Measurements from ENCODE around the gene CCT7.
"Not testable (repeated sequence)": the region's sequence is repeated elsewhere in the genome, so short reads cannot be mapped to it uniquely, and the experiment has no call there.

The CCT7 gene

DNA sequence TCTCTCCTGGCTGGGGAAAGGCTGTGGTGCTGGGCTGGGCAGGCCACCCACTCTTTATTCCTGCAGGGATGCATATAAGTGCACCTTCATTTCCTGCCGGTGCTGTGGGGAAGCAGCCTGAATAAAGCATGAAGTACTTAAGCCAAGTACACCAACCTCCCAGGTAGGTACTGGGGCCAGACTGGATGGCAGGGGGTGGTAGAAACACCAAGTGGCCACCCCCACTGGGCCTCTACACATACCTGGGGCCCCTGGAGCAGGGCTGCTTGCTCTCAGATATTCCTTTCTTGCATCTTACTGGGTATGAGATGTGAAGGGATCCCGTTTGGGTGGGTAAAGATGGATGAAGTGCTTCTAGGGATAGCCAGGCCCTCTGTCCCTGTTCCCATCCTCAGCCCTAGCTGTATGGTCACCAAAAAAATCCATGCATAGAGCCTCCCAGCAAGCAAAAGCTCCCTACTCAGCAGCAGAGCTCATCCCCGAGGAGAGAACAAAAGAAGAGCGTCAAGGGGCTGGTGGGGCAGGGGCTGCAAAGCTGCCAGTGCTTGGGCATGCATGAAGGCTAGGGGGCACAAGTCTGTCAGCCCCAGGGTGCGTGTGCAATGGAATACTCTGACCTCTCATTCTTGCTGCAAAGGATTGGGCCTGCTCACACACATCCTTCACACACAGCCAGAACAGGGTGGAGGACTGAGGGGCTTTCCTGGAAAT, 22.0 kb downstream of the CCT7 start:
- DNase-seq (ENCODE audit: low read depth) = no peak

DNA sequence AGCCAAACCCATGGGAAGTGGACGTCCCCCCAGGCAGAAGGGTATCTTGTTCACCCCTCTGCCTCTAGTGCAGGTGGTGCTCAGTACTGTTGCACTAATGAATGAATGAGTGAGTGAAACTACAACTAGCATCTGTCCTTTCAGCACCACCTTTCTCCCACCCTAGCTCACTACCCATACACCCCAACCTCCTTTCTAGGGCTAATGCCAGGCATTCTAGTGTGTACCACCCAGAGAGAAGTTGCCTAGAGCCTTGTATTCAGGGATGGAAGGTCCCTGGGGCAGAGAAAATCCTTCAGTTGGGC, 22.5 kb downstream of the CCT7 start:
- no peak for DNase-seq (ENCODE audit: low read depth)

DNA sequence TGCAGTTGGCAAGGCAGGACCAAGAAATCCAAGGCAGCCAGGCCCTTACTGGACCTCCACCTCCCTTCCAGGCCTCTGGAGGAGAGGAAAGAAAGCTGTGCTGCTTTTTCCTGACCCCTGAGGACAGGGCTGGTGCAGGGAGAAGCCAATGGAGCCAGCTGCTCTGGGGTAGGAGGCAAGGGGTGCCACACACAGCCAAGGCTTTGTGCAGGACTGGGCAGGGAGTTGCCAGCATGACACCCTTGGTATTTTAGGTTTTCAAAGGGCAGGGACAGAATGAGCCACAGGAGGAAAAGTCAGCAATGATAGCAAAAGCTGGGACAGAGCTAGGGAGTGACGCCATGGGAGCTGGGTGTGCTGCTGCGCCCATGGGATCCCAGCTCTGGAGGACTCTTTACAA, 22.9 kb downstream of the CCT7 start:
- no peak for DNase-seq (ENCODE audit: low read depth)

DNA sequence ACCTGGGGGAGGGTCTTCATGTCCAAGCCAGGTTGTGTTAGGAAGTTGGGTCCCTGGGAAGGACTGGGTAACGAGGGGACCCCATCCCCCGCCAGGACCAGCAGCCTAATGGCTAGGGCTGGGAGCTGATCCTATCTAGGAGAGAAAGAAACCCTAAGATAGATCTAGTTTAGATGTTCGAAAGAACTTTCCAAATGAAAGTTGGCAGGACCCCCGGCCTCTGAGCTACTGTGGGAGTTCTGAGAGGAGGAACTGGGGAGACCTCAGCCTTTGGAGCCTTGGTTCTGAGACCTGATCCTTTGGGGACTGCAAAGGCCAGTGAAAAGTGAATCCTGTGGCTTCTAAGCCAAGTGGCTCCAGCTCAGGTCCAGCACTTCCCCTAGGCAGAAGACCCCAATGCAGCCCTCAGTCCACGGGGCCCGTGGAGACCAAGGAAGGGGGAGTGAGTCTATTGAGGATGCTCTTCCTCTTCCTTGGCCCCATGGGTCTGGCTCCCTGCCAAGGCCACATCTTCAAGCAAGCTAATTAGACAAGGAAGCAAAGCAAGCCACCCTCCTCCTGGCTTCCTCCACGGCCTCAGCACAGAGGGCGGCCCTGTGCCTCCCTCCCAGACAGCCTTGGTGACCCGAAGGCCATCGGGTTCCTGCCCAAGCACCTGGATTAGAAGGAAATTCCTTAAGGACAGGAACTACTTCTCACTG, 23.5 kb downstream of the CCT7 start:
- DNase-seq (ENCODE audit: low read depth) = no peak

DNA sequence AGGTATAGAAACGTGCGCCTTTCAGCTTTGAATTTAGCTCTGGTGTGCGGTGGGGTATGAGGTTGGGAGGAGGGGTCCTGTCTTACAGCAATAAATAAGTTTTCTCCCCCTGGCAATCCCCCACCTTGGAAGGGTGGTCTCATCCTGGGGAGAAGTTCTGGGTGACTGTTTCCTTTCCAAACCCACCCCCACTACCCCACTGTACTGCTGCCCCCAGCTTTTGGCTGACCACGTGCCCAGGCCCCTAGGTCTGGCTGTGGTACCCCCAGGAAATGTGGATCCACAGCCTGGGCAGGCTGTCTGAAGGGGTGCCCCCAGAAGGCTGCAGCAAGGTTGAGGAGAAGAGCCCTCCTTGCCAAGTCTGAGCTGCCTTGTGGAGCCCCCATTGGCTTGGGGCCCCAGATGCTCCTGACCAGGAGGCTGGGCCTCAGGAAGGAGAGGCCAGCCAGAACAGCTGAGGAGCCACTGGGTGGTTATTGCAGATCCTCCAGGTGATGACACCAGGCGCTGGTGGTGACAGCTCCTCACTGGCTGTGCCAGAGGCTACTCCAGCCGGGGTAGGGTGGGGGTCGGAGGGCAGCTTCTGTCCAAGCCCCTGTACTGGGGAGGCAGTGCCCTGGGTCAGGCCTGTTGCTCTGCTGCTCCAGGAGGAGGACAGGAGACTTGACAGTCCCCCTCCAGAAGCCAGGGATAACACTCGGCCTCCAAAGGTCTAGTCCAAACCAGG, 24.2 kb downstream of the CCT7 start:
- no peak for DNase-seq (ENCODE audit: low read depth)

DNA sequence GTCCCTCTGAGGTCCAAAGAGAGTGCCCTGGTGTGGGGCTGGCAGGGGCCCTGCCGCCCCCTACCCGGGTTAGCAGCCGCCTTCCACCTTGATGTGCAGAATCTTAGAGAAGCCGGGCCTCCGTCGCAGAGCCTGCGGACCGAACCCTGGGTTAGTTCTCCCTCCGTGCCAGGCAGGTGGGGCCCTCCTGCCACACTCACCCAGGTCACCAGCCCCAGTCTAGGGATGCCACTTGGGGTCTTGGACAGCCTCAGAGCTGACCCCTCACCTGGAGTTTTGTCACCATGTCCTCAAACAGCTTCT, 24.8 kb downstream of the CCT7 start:
- DNase-seq (ENCODE audit: low read depth) = no peak

DNA sequence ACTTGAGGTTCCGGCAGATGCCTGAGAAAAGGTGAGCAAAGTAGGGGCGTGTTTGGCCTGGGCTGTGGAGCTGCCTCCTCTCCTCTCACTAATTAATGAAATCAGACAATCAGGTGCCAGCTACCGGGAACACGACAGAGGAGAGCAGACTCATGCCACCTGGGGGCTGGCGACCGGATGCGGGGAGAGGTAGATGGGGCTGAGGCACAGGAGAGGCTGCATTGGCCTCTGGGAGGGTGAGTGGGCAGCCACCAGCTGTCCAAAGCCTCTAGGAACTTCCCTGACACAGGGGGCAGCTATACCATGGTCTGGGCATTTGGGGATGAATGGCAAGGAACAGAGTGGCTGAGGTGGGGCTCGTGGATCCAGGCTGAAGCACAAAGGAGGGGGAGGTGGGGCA, 25.2 kb downstream of the CCT7 start:
- DNase-seq (ENCODE audit: low read depth) = no peak

DNA sequence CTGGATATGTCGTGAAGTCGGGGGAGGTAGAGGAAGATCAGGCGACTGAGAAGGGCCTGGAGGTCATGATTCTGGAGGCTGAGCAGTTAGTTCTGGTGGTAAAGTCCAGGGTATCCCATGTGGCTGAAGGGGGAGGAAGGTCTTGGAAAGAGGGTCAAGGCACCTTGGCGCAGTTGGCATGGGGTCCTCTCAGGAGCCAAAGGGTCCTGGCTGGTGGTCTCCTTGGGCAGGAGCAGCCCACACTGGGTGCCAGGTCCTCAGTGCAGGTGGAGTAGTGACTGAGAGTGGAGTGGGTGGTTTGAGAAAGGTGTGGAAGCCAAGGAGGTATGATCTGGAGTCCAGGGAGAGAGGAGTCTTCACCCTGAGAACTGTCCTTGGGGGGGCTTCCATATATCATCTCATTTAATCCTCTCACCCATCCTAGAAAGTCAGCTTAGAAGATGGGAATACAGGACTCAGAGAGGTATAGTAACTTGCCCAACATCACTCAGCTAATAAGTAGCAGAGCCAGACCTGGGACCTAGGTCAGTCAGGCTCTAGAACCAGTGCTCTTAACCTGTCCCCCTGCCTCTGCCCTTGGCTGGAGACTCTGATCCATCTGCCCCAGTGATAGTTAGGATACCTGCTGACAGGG, 25.7 kb downstream of the CCT7 start:
- no peak for DNase-seq (ENCODE audit: low read depth)

DNA sequence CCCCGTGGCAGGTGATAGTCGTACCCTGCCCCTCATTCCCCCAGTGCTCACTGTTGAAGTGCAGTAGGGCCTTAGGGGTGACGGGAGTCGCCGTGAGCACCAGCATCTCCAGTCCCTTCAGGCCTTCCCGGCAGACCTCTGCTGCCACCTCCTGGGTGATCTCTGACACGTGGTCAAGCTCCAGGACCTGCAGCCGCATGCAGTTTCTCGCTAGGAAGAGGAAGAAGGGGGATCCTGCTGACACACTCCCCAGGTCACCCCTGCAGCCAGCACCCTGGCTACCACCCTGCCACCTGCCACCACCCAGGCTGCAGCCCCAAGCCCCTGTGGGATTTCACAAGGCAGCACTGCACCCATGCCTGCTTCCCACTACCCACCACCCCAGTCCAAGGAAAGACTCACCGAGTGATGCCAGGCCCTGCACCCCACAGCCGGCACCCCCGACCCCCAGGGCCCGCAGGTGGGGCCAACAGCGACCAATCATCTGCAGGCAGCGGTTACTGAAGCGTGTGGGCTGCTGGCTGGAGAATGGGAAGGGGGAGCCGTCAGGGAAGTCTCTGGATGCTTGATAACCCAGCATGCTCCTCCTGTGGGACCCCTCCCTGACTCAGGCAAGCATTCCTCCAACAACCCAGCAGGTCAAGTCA, 26.4 kb downstream of the CCT7 start:
- no peak for DNase-seq (ENCODE audit: low read depth)

DNA sequence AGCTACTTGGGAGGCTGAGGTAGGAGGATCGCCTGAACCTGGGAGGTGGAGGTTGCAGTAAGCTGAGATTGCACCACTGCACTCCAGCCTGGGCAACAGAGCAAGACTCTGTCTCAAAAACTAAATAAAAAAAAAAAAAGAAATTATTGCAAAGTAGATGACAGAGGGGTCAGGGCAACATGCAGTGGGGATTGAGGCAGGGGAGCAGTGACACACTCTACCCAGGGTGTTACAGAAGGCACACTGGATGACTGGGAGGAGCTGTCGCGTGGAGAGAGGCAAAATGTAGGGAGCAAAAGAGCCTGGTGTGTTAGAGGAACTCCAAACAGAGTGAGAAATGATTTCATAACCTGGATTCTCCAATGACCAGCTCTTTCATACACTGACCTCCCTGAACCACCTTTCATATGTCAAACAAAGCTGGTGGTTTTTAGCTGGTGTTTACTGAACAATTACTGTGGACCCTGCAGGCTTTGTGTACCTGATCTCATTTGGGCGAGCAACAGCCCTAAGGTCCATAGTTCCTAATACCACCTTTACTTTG, 28.1 kb downstream of the CCT7 start:
- no peak for DNase-seq (ENCODE audit: low read depth)

DNA sequence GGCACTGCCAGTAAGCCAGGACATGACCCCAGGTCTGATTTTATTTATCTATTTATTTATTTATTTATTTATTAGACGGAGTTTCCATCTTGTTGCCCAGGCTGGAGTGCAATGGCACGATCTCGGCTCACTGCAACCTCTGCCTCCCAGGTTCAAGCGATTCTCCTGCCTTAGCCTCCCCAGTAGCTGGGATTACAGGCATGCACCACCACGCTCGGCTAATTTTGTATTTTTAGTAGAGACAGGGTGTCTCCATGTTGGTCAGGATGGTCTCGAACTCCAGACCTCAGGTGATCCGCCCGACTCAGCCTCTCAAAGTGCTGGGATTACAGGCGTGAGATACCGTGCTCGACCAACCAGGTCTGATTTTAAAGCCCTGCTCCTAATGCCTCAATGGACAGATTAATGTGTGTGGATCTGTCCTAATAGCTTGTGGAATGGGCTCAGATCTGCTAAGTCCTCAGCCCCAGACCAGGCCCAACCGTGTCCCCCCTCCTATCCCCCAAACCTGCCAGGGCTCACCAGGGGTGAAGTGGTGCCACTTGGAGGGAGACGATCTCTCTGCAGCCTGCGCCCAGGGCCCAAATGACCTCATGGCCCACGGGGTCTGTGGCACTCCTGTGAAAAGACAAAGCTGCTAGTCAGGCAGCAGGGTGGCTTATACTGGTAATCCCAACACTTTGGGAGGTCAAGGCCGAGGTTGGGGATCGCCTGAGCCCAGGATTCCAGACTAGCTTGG, 28.8 kb downstream of the CCT7 start:
- not testable (repeated sequence) for DNase-seq (ENCODE audit: low read depth)

DNA sequence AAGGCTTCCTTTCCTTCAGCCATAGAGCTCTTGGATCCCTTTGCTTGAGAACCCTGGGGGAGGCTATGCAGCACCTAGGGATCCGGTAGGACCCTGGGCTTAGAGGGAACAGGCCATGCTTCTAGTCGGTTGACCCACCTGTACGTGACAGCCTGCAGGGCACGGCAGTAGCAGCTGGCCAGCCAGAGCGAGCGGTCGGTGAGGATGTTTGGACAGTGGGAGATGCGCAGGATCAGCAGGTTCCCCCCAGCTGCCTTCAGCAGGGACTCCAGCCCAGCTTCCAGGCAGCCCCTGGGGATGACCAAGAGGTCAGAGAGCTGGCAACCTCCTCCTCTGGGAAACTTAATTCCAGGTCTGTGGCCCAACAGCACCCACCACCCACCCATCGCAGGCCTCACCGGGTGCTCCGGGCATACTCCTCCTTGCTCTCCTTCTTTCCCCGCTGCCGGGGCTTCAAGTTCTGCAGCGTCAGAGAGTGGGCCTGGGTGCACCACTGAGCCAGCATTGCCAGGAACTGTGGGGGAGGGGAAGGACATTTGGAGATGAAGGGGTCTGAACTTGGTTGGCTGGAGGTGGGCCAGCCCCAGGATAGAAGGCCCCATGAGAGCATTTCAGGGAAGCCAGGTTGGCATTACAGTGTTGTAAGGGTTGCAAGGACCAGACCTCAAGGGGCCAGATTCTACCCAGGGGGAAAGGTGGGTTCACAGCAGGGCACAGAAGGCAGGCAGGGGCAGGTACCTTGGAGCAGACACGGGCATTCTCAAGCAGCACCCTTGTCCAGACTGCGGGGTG, 29.6 kb downstream of the CCT7 start:
- DNase-seq (ENCODE audit: low read depth) = no peak

DNA sequence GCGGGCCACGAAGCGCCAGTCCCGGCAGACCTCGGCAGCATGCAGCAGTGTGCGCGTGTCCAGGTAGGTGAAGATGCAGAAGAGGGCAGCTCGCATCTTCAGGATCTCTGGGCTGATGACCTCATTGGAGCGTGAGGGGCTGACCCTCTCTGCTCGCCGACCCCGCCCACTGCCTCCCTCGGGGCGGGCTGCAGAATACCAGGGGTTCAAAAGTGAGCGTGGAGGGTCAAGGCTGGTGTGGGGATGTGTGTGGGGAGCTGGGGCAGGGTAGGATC, 30.2 kb downstream of the CCT7 start:
- DNase-seq (ENCODE audit: low read depth) = no peak

DNA sequence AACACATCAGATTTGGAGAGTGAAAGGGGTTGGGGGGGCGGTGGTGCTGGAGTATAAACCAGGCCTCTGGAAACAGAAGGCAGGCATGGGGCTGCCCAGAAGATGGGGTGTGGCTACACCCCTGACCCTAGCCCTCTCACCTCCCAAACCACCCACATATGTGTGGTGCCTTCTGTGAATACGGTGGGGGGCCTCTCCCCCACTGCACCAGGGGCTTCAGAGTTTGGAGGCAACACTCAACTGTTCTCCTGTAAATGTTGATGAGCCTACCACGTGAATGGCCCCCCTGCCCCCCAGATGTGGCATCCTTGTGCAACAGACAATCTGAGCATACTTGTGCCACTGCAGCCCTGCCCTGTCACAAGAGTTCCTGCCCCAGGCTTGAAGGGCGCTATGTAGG, 30.7 kb downstream of the CCT7 start:
- no peak for DNase-seq (ENCODE audit: low read depth)

DNA sequence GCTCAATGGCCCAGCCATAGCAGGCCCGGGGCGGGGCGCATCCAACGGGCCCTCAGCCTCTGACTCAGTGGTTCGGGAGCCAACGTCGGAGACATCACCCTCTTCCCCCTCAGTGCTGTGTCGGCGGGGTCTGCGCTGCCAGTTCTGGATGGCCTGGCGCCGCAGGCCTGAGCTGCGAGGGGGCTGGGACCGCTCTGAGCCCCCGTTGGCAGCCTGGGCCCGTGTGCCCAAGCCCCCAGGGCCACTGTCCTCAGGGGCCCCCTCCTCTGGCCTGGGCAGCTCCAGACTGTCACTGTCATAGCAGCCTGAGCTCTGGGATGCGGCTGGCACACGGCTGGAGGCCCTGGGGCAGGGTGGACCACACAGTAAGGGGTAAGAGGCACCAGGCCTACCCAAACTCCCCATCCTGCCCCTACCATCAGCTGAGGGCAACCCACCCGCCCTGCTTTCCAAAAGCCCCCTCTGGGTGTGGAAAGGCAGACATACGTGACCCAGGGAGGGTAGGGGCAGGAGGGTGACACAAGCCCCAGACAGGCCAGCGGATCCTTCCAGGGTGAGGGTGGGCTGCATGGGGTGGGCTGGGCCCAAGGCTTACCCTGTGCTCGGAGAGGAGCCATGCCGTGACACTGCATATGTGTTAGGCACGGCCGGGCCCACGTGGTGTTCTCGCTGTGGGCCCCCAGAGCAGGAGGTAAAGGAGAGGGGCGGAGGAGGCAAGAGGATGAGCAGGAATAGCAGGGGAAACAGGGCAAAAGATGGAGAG, 31.4 kb downstream of the CCT7 start:
- no peak for DNase-seq (ENCODE audit: low read depth)

DNA sequence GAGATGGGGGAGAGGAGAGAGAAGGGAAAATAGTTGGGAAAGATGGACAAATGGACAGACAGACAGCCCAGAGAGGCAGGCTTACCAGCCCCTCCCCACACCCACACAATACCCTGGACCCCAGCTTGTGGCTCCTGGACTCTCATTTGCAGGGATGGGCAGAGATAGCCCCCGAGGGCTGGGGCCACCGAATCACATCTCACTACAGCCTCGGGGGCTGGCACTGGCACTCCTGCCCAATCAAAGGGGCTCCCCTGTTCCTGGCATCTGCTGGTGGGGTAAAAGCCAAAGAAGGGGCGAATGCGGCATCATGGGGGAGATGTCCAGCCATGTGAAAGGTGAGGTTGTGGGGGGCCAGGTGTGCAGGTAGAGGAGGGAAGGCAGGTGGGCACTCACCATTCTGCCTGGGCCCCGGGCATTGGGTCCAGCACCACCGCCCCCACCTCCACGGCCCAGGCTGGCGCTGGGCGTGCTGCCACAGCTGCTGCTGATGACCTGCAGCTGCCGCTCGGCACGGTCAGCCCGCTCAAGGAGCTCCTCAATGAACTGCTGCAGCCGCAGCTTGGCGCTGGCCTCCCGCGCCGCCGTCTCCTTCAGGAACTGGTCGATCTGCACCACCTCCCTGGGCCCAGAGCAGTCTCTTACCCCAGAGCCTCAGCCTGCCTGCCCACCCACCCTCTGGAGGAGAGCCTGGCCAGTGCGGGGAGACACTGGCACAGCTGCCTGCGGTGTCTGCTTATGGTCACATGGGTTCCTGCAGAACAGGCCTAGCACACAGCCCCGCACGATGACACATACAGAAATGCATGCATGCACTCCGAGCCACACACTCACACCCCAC, 32.2 kb downstream of the CCT7 start:
- no peak for DNase-seq (ENCODE audit: low read depth)

DNA sequence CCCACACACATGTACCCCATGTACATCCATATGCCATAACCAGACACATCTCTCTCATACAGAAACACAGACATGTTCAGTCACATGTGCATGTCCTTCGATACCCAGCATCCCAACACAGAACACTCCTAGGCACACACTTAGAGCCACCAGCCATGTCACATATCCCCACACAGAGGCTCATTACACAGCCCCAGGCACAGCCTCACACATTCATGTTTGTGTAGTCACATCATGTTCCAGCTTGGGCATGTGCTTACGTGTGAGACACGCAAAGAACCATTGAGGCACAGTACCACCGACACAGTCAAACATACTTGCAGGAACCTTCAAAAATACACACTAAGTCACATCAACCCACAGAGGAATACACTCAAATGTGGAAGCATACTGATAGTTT, 32.9 kb downstream of the CCT7 start:
- DNase-seq (ENCODE audit: low read depth) = no peak

DNA sequence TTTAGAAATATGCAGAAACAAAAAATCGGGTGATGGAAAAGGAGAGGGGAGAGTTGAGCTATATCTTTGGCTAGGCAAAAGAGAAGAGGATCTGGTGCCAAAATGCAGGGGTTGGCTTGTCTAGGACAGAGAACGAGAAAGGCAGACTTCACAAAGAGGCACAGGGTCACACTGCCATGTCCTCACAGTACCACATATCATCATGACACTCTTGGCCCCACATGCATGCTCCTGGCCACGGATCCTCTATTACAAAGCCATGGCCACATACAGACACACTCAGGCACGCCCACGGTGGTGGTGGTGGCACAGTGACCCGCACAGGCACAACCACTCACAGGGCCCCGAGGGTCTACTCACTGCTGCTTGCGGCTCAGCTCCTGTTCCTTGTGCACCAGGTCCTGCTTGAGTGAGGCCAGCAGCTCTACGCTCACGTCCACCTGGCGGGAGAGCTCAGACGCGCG, 34.3 kb downstream of the CCT7 start:
- no peak for DNase-seq (ENCODE audit: low read depth)

All from activated T-cell treated with anti-CD3 and anti-CD28 coated beads for 1 hour (primary cell).